Stomach (tissue), 9 donors: ENCODE measurements around the gene HCN2. TPM values are rescaled to one million over a fixed set of nuclear protein-coding genes. Genes with fewer than 3 reads are reported as not detected.
A peak's percentile ranks its signal among the peaks of the same experiment; 100 is the strongest.

Source experiments
- DNase-seq, 2 donors: peaks; one replicate each; pipeline versions ENCODE4 v3.0.0 to v3.0.0-alpha.2; 2013 to 2019
- H3K27ac ChIP-seq, 5 donors: fragments of 200-600 bp in 4 of 5; sonication (generic) in 4 of 5; one replicate each; pipeline ENCODE4 v1.5.1; 2013 to 2019; ENCODE audit warnings: mild to moderate bottlenecking in 1 of 5, moderate library complexity in 1 of 5
- H3K27me3 ChIP-seq, 3 donors: fragments of 200-600 bp; sonication (generic); one replicate each; pipeline ENCODE4 v1.5.1; 2017 to 2019; ENCODE audit warnings: mixed run types in 1 of 3
- H3K36me3 ChIP-seq, 4 donors: fragments of 200-600 bp; sonication (generic); 1 replicate in 3 of 4; 2 replicates in 1 of 4; pipeline ENCODE4 v1.5.1; 2016 to 2019
- H3K4me1 ChIP-seq, 4 donors: fragments of 200-600 bp; sonication (generic); one replicate each; pipeline ENCODE4 v1.5.1; 2016 to 2019
- H3K4me3 ChIP-seq, 4 donors: fragments of 200-600 bp; sonication (generic) in 3 of 4; one replicate each; pipeline ENCODE4 v1.5.1; 2016 to 2019; ENCODE audit warnings: mild to moderate bottlenecking in 1 of 4
- H3K9me3 ChIP-seq, 4 donors: fragments of 200-600 bp; sonication (generic); one replicate each; pipeline ENCODE4 v1.5.1; 2016 to 2019
- CTCF ChIP-seq, 7 experiments: fragments of 450-650 bp in 4 of 7; fragments of 200-600 bp in 3 of 7; sonication (generic) in 3 of 7; IDR thresholded peaks; one replicate each; pipeline ENCODE4 v1.5.1; 2016 to 2019; ENCODE audit warnings: antibody characterized with exemption in 7 of 7, control low read depth in 2 of 7, mild to moderate bottlenecking in 1 of 7
- EP300 ChIP-seq: sonication (generic); formaldehyde crosslinking; IDR thresholded peaks from one replicate; pipeline ENCODE4 v1.6.1; 2017; ENCODE audit warnings: antibody characterized with exemption
- POLR2A ChIP-seq, 4 donors: fragments of 450-650 bp; IDR thresholded peaks; one replicate each; pipeline ENCODE4 v1.6.1; 2016; ENCODE audit warnings: antibody characterized with exemption in 4 of 4, control low read depth in 2 of 4, mild to moderate bottlenecking in 1 of 4, moderate library complexity in 1 of 4
- POLR2AphosphoS5 ChIP-seq, 3 donors: sonication (generic); formaldehyde crosslinking; IDR thresholded peaks; one replicate each; pipeline ENCODE4 v1.6.1; 2016; ENCODE audit warnings: antibody characterized with exemption in 3 of 3
- WGBS, 5 donors: extraction: QIAGEN DNeasy Blood & Tissue Kit in 3 of 5; methylation state at CpG; one replicate each; pipeline versions ENCODE4 v1.1.5 to v1.1.7; 2013 to 2018; 5-methylcytosine and 5-hydroxymethylcytosine counted together
- intact Hi-C: fragments of 100-400 bp; cut with DNase I; formaldehyde crosslinking; loops from one replicate; pipeline ENCODE4 v1.15.1; 2023; ENCODE audit warnings: low total_unique reads
- polyA plus RNA-seq, 3 donors: library from polyadenylated mRNA; stranded (reverse); fragments of 200-250 nt; gene quantifications; one replicate each; pipeline ENCODE4 v1.2.3, GENCODE V29; 2013
- total RNA-seq, 5 donors: library from RNA; depleted of rRNA; stranded (reverse); fragments of >200 nt; gene quantifications; one replicate each; pipeline versions ENCODE4 v1.1.0 to v1.2.3, GENCODE V29; 2014 to 2016
- donor health status: healthy with polysubstance abuse.
- donor health status: Bipolar disorder and iron deficiency.
- donor health status: healthy.

HCN2 gene
- total and polyA plus RNA-seq, 8 donors: 0.10 to 0.18 (median 0.15) TPM; not detected in 5

- 2 to 7% (median 4%) methylated on average over 22 to 41 of the region's 41 CpGs for WGBS, 5 donors
- peaks cover under 1 to 7% (median 6%) of the 10 kb centered on the region in 4 donors for H3K36me3 ChIP-seq
- peaks cover 13 to 46% (median 43%) of the 10 kb centered on the region in 4 donors for H3K4me1 ChIP-seq
- no peaks in the 10 kb centered on the region for H3K9me3 ChIP-seq
- no peak overlapping the region for H3K4me3 ChIP-seq
- H3K27me3 ChIP-seq: peaks cover 33 to 87% (median 49%) of the 10 kb centered on the region in 3 donors
- no peak overlapping the region for H3K27ac ChIP-seq
- peak; percentile 70 to 88 for DNase-seq
- TF ChIP-seq CTCF (IDR thresholded peaks at IDR 0.05) (peak in 3 of 7 experiments; percentile 13 to 31 (median 14)), POLR2AphosphoS5 (IDR thresholded peaks at IDR 0.05) (no peak)
- intact Hi-C loops: no loop called here
Measured at GRCh38 chr19:588093-588740, 1.5 kb upstream of the HCN2 start.

DNA sequence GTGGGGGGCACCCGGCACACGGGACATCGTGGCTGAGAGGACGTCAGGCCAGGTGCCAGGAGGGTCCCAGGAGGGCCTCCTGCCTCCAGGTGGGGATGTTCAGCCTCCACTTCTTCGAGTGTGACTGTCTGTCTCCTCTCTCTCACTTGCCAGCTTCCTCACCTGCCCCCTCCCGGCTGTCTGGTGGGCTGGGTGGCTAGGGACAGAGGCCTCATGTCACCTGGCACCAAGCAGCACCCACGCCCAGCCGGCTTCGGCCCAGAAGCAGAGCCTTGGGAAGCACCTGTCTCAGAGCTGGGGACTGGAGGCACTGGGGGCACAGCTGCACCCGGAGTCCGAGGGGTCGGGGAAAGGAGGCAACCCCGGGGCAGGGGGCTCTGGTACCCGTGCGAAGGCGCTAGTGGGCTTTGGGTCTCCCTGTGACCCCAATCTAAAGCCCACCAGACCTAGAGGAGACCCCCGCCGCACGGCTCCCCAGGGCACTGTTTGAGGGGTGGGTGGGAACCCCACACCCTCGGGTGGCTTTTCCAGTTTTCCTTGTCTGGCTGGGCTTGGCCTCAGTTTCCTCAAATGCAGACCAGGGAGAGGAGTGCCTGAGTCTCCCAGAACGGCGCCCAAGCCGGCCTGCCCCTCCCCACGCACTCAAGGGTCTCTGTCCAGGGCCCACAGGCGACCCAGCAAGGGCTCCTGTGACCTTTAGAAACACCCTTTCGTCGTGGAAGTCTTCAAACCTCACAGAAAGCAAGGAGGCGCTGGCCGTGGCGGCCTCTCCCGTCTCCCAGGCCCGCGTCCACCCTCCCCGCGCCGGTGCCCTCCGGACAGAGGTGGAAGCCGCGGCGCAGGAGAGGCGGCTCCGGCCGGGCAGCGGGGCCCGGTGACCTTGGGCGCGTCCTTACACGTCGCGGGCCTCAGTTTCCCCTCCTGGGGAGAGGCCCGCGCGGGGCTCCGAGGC, 664 bp upstream of the HCN2 start:
- 12 to 18% (median 13%) methylated on average over 39 to 54 of the region's 54 CpGs for WGBS, 5 donors
- peak overlapping the region in 2 of 4 donors; percentile 10 to 16 for H3K4me3 ChIP-seq
- intact Hi-C loops: no loop called here
- DNase-seq: peak in 1 of 2 donors; percentile 34
- H3K4me1 ChIP-seq: peaks cover 13 to 41% (median 38%) of the 10 kb centered on the region in 4 donors
- no peak overlapping the region for H3K27ac ChIP-seq
- no peaks in the 10 kb centered on the region for H3K36me3 ChIP-seq
- TF ChIP-seq CTCF (IDR thresholded peaks at IDR 0.05) (no peak), POLR2A (IDR thresholded peaks at IDR 0.05) (no peak)
- H3K9me3 ChIP-seq: no peaks in the 10 kb centered on the region
- H3K27me3 ChIP-seq: peaks cover 33 to 94% (median 49%) of the 10 kb centered on the region in 3 donors

DNA sequence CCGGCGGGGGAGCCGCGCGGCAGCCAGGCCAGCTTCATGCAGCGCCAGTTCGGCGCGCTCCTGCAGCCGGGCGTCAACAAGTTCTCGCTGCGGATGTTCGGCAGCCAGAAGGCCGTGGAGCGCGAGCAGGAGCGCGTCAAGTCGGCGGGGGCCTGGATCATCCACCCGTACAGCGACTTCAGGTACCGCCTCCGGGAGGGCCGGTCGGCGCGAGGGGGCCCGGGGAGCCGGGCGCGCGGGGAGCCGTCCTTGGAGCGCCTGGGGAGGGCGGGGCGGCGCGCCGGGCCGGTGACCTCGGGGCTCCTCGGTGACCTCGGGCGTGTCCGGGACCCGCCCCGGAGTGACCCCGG, 690 bp downstream of the HCN2 start:
- 0 to 1% (median 1%) methylated on average over 4 to 50 of the region's 50 CpGs; no CpG with 5 or more reads in 1 of the 5 donors for WGBS, 5 donors
- Histone ChIP-seq H3K4me3 (peak overlapping the region in 2 of 4 donors; percentile 22 to 26), H3K36me3 (no peaks in the 10 kb centered on the region), H3K27me3 (peaks cover 33 to 94% (median 49%) of the 10 kb centered on the region in 3 donors), H3K4me1 (peaks cover 13 to 35% (median 31%) of the 10 kb centered on the region in 4 donors), H3K27ac (no peak overlapping the region), H3K9me3 (no peaks in the 10 kb centered on the region)
- TF ChIP-seq POLR2A (IDR thresholded peaks at IDR 0.05) (no peak), POLR2AphosphoS5 (IDR thresholded peaks at IDR 0.05) (no peak), EP300 (no peak), CTCF (IDR thresholded peaks at IDR 0.05) (no peak)
- peak in 1 of 2 donors; percentile 64 for DNase-seq
- intact Hi-C loops: no loop called here

DNA sequence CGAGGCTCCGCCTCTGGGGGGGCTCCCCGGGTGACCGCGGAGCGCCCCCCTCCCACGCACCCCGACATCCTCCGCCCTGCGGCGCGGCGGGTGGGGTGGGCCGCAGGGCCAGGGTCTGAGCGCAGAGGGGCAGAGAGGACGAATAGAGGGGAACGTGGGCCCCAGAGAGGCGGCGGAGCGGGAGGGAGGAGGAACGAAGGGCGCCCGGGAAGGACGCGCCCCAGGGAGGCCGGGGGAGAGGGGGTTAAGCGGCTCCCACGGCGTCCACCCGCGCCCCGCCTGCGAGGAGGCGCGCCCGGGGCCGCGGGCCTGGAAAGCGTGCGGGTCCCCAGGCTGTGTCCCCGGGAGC, 1.0 kb downstream of the HCN2 start:
- TF ChIP-seq POLR2AphosphoS5 (IDR thresholded peaks at IDR 0.05) (no peak), EP300 (no peak), POLR2A (IDR thresholded peaks at IDR 0.05) (no peak), CTCF (IDR thresholded peaks at IDR 0.05) (no peak)
- no peaks in the 10 kb centered on the region for H3K9me3 ChIP-seq
- peaks cover 33 to 94% (median 49%) of the 10 kb centered on the region in 3 donors for H3K27me3 ChIP-seq
- H3K27ac ChIP-seq: no peak overlapping the region
- DNase-seq: no peak
- 5 to 10% (median 6%) methylated on average over 8 to 41 of the region's 41 CpGs for WGBS, 5 donors
- no peaks in the 10 kb centered on the region for H3K36me3 ChIP-seq
- peaks cover 13 to 35% (median 31%) of the 10 kb centered on the region in 4 donors for H3K4me1 ChIP-seq
- H3K4me3 ChIP-seq: peak overlapping the region in 2 of 4 donors; percentile 22 to 26
- intact Hi-C loops: no loop called here
